OCI-LY1 (cell line): ENCODE results near the gene MX1.

Source experiments
- H2AFZ ChIP-seq: fragments of 200-600 bp; sonication (generic), shearing (Covaris generic); 2 replicates; pipeline ENCODE4 v1.6.0; 2014; ENCODE audit warnings: antibody characterized with exemption, mild to moderate bottlenecking, low read length
- H3F3A ChIP-seq: fragments of 200-600 bp; sonication (generic), shearing (Covaris generic); 2 replicates; pipeline ENCODE4 v1.6.0; 2014; ENCODE audit warnings: mild to moderate bottlenecking, antibody characterized with exemption, low read length, moderate library complexity; ENCODE audit not compliant: insufficient read depth
- H3K27ac ChIP-seq: fragments of 200-600 bp; sonication (generic); 2 replicates; pipeline ENCODE4 v1.5.1; 2014; ENCODE audit warnings: low read length, mixed run types, mild to moderate bottlenecking, low read depth; ENCODE audit not compliant: poor library complexity, severe bottlenecking
- H3K27me3 ChIP-seq: fragments of 200-600 bp; sonication (generic); 2 replicates; pipeline ENCODE4 v1.6.0; 2014; ENCODE audit warnings: antibody characterized with exemption, mild to moderate bottlenecking, low read length, moderate library complexity; ENCODE audit not compliant: insufficient read depth
- H3K36me3 ChIP-seq: fragments of 200-600 bp; sonication (generic); 2 replicates; pipeline ENCODE4 v1.6.1; 2014; ENCODE audit warnings: mild to moderate bottlenecking, antibody characterized with exemption, low read length, moderate library complexity, mixed read lengths; ENCODE audit not compliant: insufficient read depth
- H3K4me1 ChIP-seq: fragments of 200-600 bp; sonication (generic); 2 replicates; pipeline ENCODE4 v1.5.1; 2014; ENCODE audit warnings: mild to moderate bottlenecking, low read length, moderate library complexity; ENCODE audit not compliant: insufficient read depth, severe bottlenecking
- H3K4me2 ChIP-seq: fragments of 200-600 bp; sonication (generic), shearing (Covaris generic); 2 replicates; pipeline ENCODE4 v1.6.1; 2014; ENCODE audit warnings: low read length
- H3K4me3 ChIP-seq: fragments of 200-600 bp; sonication (generic); 2 replicates; pipeline ENCODE4 v1.5.1; 2014; ENCODE audit warnings: low read length, low read depth, mild to moderate bottlenecking, mixed read lengths; ENCODE audit not compliant: poor library complexity, severe bottlenecking
- H3K79me2 ChIP-seq: fragments of 200-600 bp; shearing (Covaris generic); 2 replicates; pipeline ENCODE4 v1.6.1; 2016; ENCODE audit warnings: mixed run types, low read length, mixed read lengths; ENCODE audit not compliant: insufficient read depth
- H3K9ac ChIP-seq: fragments of 200-600 bp; sonication (generic), shearing (Covaris generic); 2 replicates; pipeline ENCODE4 v1.6.1; 2014; ENCODE audit warnings: mild to moderate bottlenecking, low read length, mixed read lengths
- H3K9me2 ChIP-seq: fragments of 200-600 bp; sonication (generic), shearing (Covaris generic); 2 replicates; pipeline ENCODE4 v1.6.1; 2014; ENCODE audit warnings: low read depth, mild to moderate bottlenecking, low read length, mixed read lengths
- H3K9me3 ChIP-seq: fragments of 200-600 bp; shearing (Covaris generic); 2 replicates; pipeline ENCODE4 v1.6.1; 2014; ENCODE audit warnings: low read length, mixed read lengths
- H4K20me1 ChIP-seq: fragments of 200-600 bp; sonication (generic), shearing (Covaris generic); 2 replicates; pipeline ENCODE4 v1.6.0; 2016; ENCODE audit warnings: mild to moderate bottlenecking, low read length; ENCODE audit not compliant: insufficient read depth
- CTCF ChIP-seq: fragments of 200-600 bp; sonication (generic), shearing (Covaris generic); IDR thresholded peaks from 2 replicates; pipeline ENCODE4 v1.5.1; 2017; ENCODE audit warnings: mild to moderate bottlenecking, antibody characterized with exemption, low read length, moderate library complexity, mixed read lengths
- EZH2 ChIP-seq: fragments of 200-600 bp; sonication (generic), shearing (Covaris generic); IDR thresholded peaks from 2 replicates; pipeline ENCODE4 v1.8.0; 2017; ENCODE audit warnings: borderline replicate concordance, mixed run types, mild to moderate bottlenecking, antibody characterized with exemption, low read length, moderate library complexity, mixed read lengths

MX1 gene

GRCh38 chr21:41431788-41432548 is 5.9 kb downstream of the MX1 start:
- no peak overlapping the region for H3K9ac ChIP-seq
- no peak overlapping the region for H3K4me3 ChIP-seq

GRCh38 chr21:41432562-41433460 is 6.8 kb downstream of the MX1 start:
- Histone ChIP-seq H3K36me3 (peaks cover 65% of the 10 kb centered on the region), H3K27ac (peak overlapping the region; percentile 41), H3K27me3 (no peaks in the 10 kb centered on the region), H3K4me2 (no peak overlapping the region), H3K9ac (no peak overlapping the region), H3K4me1 (peaks cover 21% of the 10 kb centered on the region), H3K79me2 (no peaks in the 10 kb centered on the region), H3K9me2 (no peaks in the 10 kb centered on the region), H3K4me3 (no peak overlapping the region), H4K20me1 (no peaks in the 10 kb centered on the region), H3F3A (no peaks in the 10 kb centered on the region), H3K9me3 (peaks cover 12% of the 10 kb centered on the region), H2AFZ (no peak overlapping the region)
- TF ChIP-seq CTCF, result no peak
- TF ChIP-seq EZH2, result no peak

More at GRCh38 chr21:41431788-41432548, 5.9 kb downstream of the MX1 start:
- no peaks in the 10 kb centered on the region for H3F3A ChIP-seq
- no peaks in the 10 kb centered on the region for H3K79me2 ChIP-seq
- no peak overlapping the region for H2AFZ ChIP-seq
- H3K27ac ChIP-seq, result peak overlapping the region; percentile 41
- H3K4me1 ChIP-seq, result peaks cover 30% of the 10 kb centered on the region
- no peaks in the 10 kb centered on the region for H3K27me3 ChIP-seq
- peaks cover 57% of the 10 kb centered on the region for H3K36me3 ChIP-seq
- H3K9me3 ChIP-seq, result peaks cover 12% of the 10 kb centered on the region
- H3K4me2 ChIP-seq, result no peak overlapping the region
- H4K20me1 ChIP-seq, result no peaks in the 10 kb centered on the region
- H3K9me2 ChIP-seq, result no peaks in the 10 kb centered on the region
- TF ChIP-seq EZH2 (no peak), CTCF (no peak)

- Histone ChIP-seq H3K27ac (no peak overlapping the region), H3K4me2 (no peak overlapping the region), H3K4me1 (peaks cover 17% of the 10 kb centered on the region), H3K4me3 (no peak overlapping the region), H4K20me1 (no peaks in the 10 kb centered on the region), H3K79me2 (no peaks in the 10 kb centered on the region), H3K9me3 (peaks cover 12% of the 10 kb centered on the region), H3F3A (no peaks in the 10 kb centered on the region), H3K36me3 (peaks cover 71% of the 10 kb centered on the region), H3K9ac (no peak overlapping the region), H3K9me2 (no peaks in the 10 kb centered on the region), H3K27me3 (no peaks in the 10 kb centered on the region), H2AFZ (no peak overlapping the region)
- TF ChIP-seq CTCF (no peak), EZH2 (no peak)
Observed at GRCh38 chr21:41433566-41433965, 7.5 kb downstream of the MX1 start.
